Loucy (cell line): ENCODE data around the gene NFAT5.

ENCODE experiments used
- H2AFZ ChIP-seq: fragments of 200-600 bp; sonication (generic); 2 replicates; pipeline ENCODE4 v1.6.0; 2016; ENCODE audit warnings: antibody characterized with exemption, mild to moderate bottlenecking, low read length, moderate library complexity
- H3F3A ChIP-seq: fragments of 200-600 bp; 2 replicates; pipeline ENCODE4 v1.6.0; 2016; ENCODE audit warnings: antibody characterized with exemption, low read depth, mild to moderate bottlenecking
- H3K27me3 ChIP-seq: fragments of 200-600 bp; sonication (generic); 2 replicates; pipeline ENCODE4 v1.6.1; 2014; ENCODE audit warnings: low read length, mild to moderate bottlenecking; ENCODE audit not compliant: insufficient read depth, poor library complexity, severe bottlenecking
- H3K36me3 ChIP-seq: fragments of 200-600 bp; sonication (generic); 2 replicates; pipeline ENCODE4 v1.6.1; 2016; ENCODE audit warnings: low read length; ENCODE audit not compliant: insufficient read depth
- H3K4me1 ChIP-seq: fragments of 200-600 bp; sonication (generic); 2 replicates; pipeline ENCODE4 v1.5.1; 2014; ENCODE audit warnings: low read length, mild to moderate bottlenecking; ENCODE audit not compliant: insufficient read depth, poor library complexity, severe bottlenecking
- H3K4me2 ChIP-seq: fragments of 200-600 bp; sonication (generic); 2 replicates; pipeline ENCODE4 v1.6.0; 2014; ENCODE audit warnings: antibody characterized with exemption, low read length, low read depth, mild to moderate bottlenecking; ENCODE audit not compliant: poor library complexity, severe bottlenecking
- H3K4me3 ChIP-seq: fragments of 200-600 bp; sonication (generic); 2 replicates; pipeline ENCODE4 v1.5.1; 2014; ENCODE audit warnings: low read length, mild to moderate bottlenecking, mixed read lengths; ENCODE audit not compliant: poor library complexity, severe bottlenecking
- H3K79me2 ChIP-seq: fragments of 200-600 bp; sonication (generic); 2 replicates; pipeline ENCODE4 v1.6.1; 2014; ENCODE audit warnings: low read length; ENCODE audit not compliant: insufficient read depth
- H3K9ac ChIP-seq: fragments of 200-600 bp; sonication (generic); 2 replicates; pipeline ENCODE4 v1.6.0; 2014; ENCODE audit warnings: mild to moderate bottlenecking, low read depth, low read length, moderate library complexity; ENCODE audit not compliant: poor library complexity, severe bottlenecking
- H3K9me2 ChIP-seq: fragments of 200-600 bp; sonication (generic); replicated peaks from 2 replicates; pipeline ENCODE4 v1.6.1; 2016; ENCODE audit warnings: low read depth, low read length, mixed read lengths
- H3K9me3 ChIP-seq: fragments of 200-600 bp; sonication (generic); 2 replicates; pipeline ENCODE4 v1.6.1; 2014; ENCODE audit warnings: mild to moderate bottlenecking, antibody characterized with exemption, low read length, low read depth; ENCODE audit not compliant: insufficient read depth
- H4K20me1 ChIP-seq: fragments of 200-600 bp; sonication (generic); 2 replicates; pipeline ENCODE4 v1.6.0; 2014; ENCODE audit warnings: antibody characterized with exemption, low read length, mild to moderate bottlenecking; ENCODE audit not compliant: insufficient read depth, poor library complexity, severe bottlenecking
- CTCF ChIP-seq: fragments of 200-600 bp; sonication (generic); conservative IDR thresholded peaks from 2 replicates; pipeline ENCODE4 v1.5.1; 2014; ENCODE audit warnings: mild to moderate bottlenecking, antibody characterized with exemption, low read length
- EZH2phosphoT487 ChIP-seq: fragments of 200-600 bp; IDR thresholded peaks from 2 replicates; pipeline ENCODE4 v1.6.1; 2018; ENCODE audit warnings: antibody characterized with exemption, mild to moderate bottlenecking, moderate library complexity, borderline replicate concordance

Gene NFAT5

GRCh38 chr16:69589434-69590269, 23.9 kb downstream of the NFAT5 start:
- Histone ChIP-seq H4K20me1 (no peaks in the 10 kb centered on the region), H3K27me3 (no peaks in the 10 kb centered on the region), H3K36me3 (peaks cover 2% of the 10 kb centered on the region; the same call in 1 of the 2 replicates), H3K79me2 (peaks cover 67% of the 10 kb centered on the region), H3K4me2 (no peak overlapping the region), H3K9me3 (no peaks in the 10 kb centered on the region), H3F3A (no peaks in the 10 kb centered on the region), H3K4me1 (no peaks in the 10 kb centered on the region), H3K9me2 (no peaks in the 10 kb centered on the region), H3K4me3 (no peak overlapping the region), H3K9ac (no peak overlapping the region), H2AFZ (no peak overlapping the region)
- TF ChIP-seq EZH2phosphoT487, result no peak
- TF ChIP-seq CTCF, result no peak

GRCh38 chr16:69590590-69590989, 24.8 kb downstream of the NFAT5 start:
- Histone ChIP-seq H3F3A (no peaks in the 10 kb centered on the region), H3K9ac (no peak overlapping the region), H3K4me2 (no peak overlapping the region), H3K9me2 (no peaks in the 10 kb centered on the region), H3K27me3 (no peaks in the 10 kb centered on the region), H3K36me3 (peaks cover 5% of the 10 kb centered on the region; the same call in 1 of the 2 replicates), H3K79me2 (peaks cover 72% of the 10 kb centered on the region), H3K4me3 (no peak overlapping the region), H2AFZ (no peak overlapping the region), H4K20me1 (peaks cover 3% of the 10 kb centered on the region), H3K9me3 (no peaks in the 10 kb centered on the region), H3K4me1 (no peaks in the 10 kb centered on the region)
- TF ChIP-seq CTCF, result no peak
- no peak for TF ChIP-seq EZH2phosphoT487

- H3K9me2 ChIP-seq, result no peaks in the 10 kb centered on the region
- H2AFZ ChIP-seq, result no peak overlapping the region
- no peak overlapping the region for H3K9ac ChIP-seq
- no peak overlapping the region for H3K4me2 ChIP-seq
- H3K27me3 ChIP-seq, result no peaks in the 10 kb centered on the region
- peaks cover 4% of the 10 kb centered on the region for H4K20me1 ChIP-seq
- H3K36me3 ChIP-seq, result peaks cover 5% of the 10 kb centered on the region; the same call in 1 of the 2 replicates
- TF ChIP-seq EZH2phosphoT487 (no peak), CTCF (no peak)
- H3K9me3 ChIP-seq, result no peaks in the 10 kb centered on the region
- no peaks in the 10 kb centered on the region for H3F3A ChIP-seq
- no peak overlapping the region for H3K4me3 ChIP-seq
- H3K4me1 ChIP-seq, result no peaks in the 10 kb centered on the region
- peaks cover 81% of the 10 kb centered on the region for H3K79me2 ChIP-seq
Observed at GRCh38 chr16:69593751-69594255, 28.0 kb downstream of the NFAT5 start.
